Upper lobe of left lung (tissue), 4 donors: ENCODE measurements around the gene PPA1.

Experiments
- CTCF ChIP-seq, 6 experiments: fragments of 450-650 bp in 4 of 6; fragments of 200-600 bp in 2 of 6; sonication (generic) in 2 of 6; IDR thresholded peaks; one replicate each; pipeline ENCODE4 v1.5.1; 2016 to 2019; ENCODE audit warnings: antibody characterized with exemption in 6 of 6
- EP300 ChIP-seq, 4 donors: sonication (generic); formaldehyde crosslinking; IDR thresholded peaks; one replicate each; pipeline ENCODE4 v1.5.1; 2017; ENCODE audit warnings: antibody characterized with exemption in 4 of 4, control low read depth in 2 of 4
- POLR2A ChIP-seq, 4 donors: fragments of 450-650 bp; IDR thresholded peaks; one replicate each; pipeline ENCODE4 v1.5.1; 2016 to 2017; ENCODE audit warnings: antibody characterized with exemption in 4 of 4, mild to moderate bottlenecking in 2 of 4

DNA sequence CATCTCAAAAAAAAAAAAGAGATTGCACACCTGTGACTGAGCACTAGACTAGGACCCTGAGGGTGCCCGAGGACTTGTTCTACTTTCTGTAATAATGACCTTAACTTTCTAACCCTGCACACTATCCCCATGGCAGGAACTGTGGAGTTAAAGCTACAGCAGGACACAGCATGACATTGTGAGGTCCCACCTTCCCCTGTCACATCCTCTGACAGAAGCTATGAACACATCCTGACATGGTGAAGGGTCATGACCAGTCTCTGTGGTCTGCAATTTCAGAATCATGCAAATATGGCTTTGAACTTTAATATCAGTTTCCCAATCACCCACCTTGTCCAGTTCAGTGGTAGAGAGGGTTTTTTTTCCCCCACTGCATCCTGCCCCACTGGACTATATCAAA, 44.5 kb downstream of the PPA1 start:
- no peak for TF ChIP-seq CTCF (IDR thresholded peaks at IDR 0.05)
- TF ChIP-seq POLR2A (IDR thresholded peaks at IDR 0.05) = no peak
- no peak for TF ChIP-seq EP300 (IDR thresholded peaks at IDR 0.05)
